NK-92 (cell line): Measurements from ENCODE around the gene PHTF1.

Experiments used
- DNase-seq: peaks from one replicate; lab custom pipeline; 2025; ENCODE audit not compliant: unreplicated experiment; lab: John Stamatoyannopoulos, UW

Gene PHTF1

DNA sequence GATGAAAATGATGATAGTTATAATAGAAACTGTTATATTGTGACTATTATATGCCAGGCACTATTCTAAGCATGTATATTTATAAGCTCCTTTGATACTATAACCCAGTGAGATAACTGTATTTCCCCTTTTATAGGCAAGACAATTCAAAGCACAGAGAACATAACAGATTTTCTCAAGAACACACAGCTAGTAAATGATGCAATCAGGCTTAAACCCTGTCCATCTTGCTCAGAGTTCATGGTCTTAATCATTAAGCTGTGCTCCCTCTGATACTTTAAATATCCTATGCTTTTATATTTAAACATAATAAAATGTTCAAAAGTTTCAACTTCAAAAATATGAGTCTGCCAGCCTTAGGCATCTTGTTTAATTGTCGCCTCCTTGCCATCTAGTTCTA lies 88.6 kb downstream of the PHTF1 start:
- no peak for DNase-seq

DNA sequence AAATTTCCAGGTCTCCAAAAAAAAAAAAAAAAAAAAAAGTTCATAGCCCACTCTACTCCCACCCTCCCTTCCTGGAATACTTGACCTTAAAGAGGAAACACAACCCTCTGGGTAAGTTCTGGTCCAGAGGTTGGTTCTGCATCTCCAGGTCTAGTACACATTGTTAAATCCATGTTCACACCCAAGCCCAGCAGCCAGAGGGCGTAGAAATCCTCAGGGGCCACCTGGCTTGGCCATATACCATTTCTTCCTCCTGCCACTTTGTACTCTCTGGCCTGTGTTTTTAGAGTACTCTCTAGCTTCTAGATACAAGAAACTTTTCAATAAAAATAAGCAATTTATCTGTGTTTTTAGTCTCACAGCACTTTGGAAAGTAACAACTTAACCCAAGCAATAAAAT lies 89.3 kb downstream of the PHTF1 start:
- no peak for DNase-seq

GRCh38 chr1:113666126-113666525 lies 93.2 kb downstream of the PHTF1 start:
- DNase-seq: no peak

DNA sequence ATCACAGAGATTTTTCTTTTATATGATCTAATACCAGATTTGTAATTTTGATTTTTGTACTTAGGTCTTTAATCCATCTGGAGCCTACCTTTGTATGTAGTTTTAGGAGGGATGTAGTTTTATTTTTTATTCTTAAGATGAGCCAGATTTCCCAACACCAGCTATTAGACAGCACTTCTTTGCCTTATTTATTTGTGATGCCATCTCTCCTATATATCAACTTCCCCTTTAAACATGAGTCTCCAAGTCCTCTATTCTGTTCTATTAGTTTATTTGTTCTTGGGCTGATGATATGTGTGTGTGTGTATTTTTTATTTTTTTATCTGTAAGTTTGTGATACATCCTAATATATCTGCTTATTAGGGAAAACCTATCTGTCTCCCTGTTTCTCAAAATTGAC lies 94.2 kb downstream of the PHTF1 start:
- no peak for DNase-seq

GRCh38 chr1:113663165-113663951 lies 95.9 kb downstream of the PHTF1 start:
- DNase-seq: no peak

DNA sequence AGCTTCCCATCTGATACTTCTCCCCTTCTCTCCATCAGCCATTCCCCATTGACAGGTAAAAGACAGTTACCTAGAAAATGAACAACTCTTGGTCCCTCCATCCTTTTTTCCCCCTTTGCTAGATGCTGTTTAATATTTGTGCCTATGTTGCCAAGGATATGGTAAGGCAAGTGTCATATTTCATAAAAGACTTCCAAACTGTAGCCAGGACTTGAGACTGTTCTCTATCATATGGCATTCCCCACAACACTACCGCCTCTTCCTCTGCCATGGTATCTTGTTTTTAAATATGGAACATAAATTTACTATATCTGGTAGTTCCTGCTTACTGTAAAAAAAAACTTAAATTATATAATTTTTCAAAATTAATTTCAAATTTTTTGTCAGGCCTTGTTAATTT lies 97.2 kb downstream of the PHTF1 start:
- DNase-seq: no peak

DNA sequence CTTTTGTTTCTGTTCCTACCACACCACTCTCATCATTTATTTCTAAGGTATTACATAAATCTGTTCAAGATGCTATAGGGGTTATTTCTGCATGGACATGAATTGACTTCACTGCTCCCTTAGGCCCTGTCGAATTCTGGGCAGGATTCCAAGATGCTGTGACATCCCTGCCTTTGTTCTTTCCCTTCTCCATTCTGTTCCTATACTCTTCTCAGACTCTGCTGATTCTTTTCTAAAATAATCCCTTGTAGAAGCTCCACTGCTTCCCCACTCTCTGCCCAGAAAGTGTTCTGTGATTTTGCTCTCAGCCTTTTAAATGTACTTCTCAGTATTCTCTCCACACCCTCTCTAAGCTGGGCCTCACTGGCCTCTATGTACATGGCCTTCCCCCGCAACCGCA lies 99.2 kb downstream of the PHTF1 start:
- DNase-seq: no peak

DNA sequence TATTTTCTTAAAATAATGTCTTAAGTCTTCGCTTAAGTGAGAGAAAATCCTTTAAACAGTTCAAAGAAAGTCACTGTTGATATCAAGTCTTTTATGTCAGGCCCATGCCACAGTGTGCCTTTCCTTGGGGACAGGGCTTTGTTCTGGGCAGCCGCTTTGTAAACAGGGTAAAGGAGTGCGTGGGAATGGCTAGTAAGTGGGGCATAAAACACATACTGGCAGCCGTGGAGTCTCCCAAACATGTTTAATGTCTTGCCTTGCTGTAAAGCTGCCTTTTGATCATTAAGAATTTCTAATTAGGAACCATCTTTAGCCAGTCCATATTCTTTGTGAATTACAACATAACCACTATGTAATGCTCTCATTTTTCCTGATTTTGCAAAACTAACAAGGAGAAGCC lies 99.7 kb downstream of the PHTF1 start:
- DNase-seq: no peak

DNA sequence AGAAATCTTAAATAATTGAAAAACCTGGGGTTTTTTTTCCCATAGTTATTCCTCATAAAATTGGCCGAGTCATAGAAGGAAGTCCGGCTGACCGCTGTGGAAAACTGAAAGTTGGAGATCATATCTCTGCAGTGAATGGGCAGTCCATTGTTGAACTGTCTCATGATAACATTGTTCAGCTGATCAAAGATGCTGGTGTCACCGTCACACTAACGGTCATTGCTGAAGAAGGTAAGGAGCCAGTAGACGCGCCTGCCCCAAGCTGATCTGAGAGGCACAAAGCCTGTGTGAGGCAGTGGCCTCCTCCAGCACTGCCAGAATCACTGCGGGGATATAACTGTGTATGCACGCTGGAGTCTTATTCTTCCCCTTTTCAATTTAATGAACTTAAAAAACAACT lies 100.3 kb downstream of the PHTF1 start:
- no peak for DNase-seq

GRCh38 chr1:113657556-113658063 lies 101.7 kb downstream of the PHTF1 start:
- DNase-seq: no peak

- DNase-seq: no peak
Observed at GRCh38 chr1:113657126-113657525, 102.2 kb downstream of the PHTF1 start.

DNA sequence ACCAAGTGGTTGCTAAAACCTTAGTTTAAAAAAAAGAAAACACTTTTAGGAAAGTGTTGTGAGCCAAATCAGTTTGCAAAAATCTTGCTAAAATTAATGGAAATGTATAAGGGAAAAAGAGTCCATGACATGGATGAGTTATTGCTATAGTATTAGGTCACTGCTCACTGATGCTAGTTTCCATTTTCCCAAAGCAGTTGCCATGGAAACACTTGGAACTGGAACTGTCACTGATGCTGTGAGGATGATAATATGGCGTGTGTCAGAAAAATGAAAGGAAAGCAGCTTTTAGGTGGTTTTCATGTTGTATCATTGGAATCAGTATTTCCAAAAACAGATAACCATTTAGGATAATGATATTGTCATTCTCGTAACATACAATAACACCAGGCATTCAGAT lies 104.4 kb downstream of the PHTF1 start:
- no peak for DNase-seq

- no peak for DNase-seq
Observed at GRCh38 chr1:113653741-113654140, 105.5 kb downstream of the PHTF1 start.

DNA sequence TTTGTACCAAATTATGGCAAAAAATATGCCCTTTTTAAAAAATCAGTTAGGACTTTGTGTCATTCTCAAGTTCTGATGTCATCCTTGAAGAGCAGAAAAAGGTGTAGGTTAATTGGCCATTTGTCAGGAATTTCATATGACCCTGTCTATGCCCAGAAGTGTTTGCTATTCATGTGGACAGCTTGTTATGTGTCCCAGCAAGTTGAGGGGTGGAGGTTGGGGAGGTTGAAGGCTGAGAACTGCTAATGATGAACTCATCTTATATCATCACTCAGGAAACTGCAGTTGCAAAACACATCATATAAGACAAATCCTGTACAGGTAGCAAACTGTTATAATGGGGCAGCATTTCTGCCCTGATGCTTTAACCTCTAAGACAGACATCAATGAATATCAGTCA lies 106.5 kb downstream of the PHTF1 start:
- no peak for DNase-seq

- no peak for DNase-seq
Observed at GRCh38 chr1:113648478-113648877, 110.8 kb downstream of the PHTF1 start.

- no peak for DNase-seq
Observed at GRCh38 chr1:113647164-113647563, 112.1 kb downstream of the PHTF1 start.
